IMR-90 (cell line): ENCODE measurements around the gene PRKAG2. TPM values are rescaled to one million over a fixed set of nuclear protein-coding genes. Genes with fewer than 3 reads are reported as not detected.

Experiments used
- ATAC-seq: fragments of 200-7000 bp; cut with Tn5 transposase; 2 replicates; pipeline ENCODE4 v1.9.1; 2020; ENCODE audit warnings: low read depth, mild to moderate bottlenecking, moderate library complexity
- BruUV-seq: library from RNA; stranded (reverse); fragments of 400-500 nt; replicated peaks from 2 replicates; lab custom pipeline; 2021; lab: Mats Ljungman, UMichigan
- CTCF ChIA-PET: fragments of 300-600 bp; formaldehyde crosslinking; extraction: SDS; loops from one replicate; lab custom pipeline; 2021; ENCODE audit warnings: antibody characterized with exemption; lab: Yijun Ruan, JAX
- POLR2A ChIA-PET: fragments of 300-600 bp; sonication (Branson Sonifier 250); formaldehyde crosslinking; loops from one replicate; lab custom pipeline; 2022; ENCODE audit warnings: antibody characterized with exemption; ENCODE audit not compliant: unreplicated experiment; lab: Charles Lee
- DNase-seq: peaks from one replicate; pipeline ENCODE4 v3.0.0; 2013
- H2AFZ ChIP-seq: replicated peaks from 2 replicates; pipeline ENCODE3; 2013; ENCODE audit warnings: low read length, mild to moderate bottlenecking; ENCODE audit not compliant: poor library complexity
- H2AK5ac ChIP-seq: 2 replicates; pipeline ENCODE4 v1.6.1; 2013; ENCODE audit warnings: low read depth, low read length, inconsistent platforms
- H2AK9ac ChIP-seq: replicated peaks from 2 replicates; pipeline ENCODE3; 2013; ENCODE audit warnings: mild to moderate bottlenecking, low read depth, low read length, moderate library complexity; ENCODE audit not compliant: poor library complexity
- H2BK120ac ChIP-seq: 2 replicates; pipeline ENCODE4 v1.6.1; 2013; ENCODE audit warnings: low read depth, low read length, inconsistent platforms
- H2BK15ac ChIP-seq: 3 replicates; pipeline ENCODE4 v1.6.1; 2013; ENCODE audit warnings: low read depth, low read length, inconsistent platforms
- H2BK20ac ChIP-seq: 2 replicates; pipeline ENCODE4 v1.6.1; 2013; ENCODE audit warnings: low read depth, mild to moderate bottlenecking, inconsistent platforms, low read length, moderate library complexity
- H2BK5ac ChIP-seq: 2 replicates; pipeline ENCODE4 v1.6.1; 2013; ENCODE audit warnings: mild to moderate bottlenecking, low read depth, low read length, inconsistent platforms; ENCODE audit not compliant: poor library complexity, severe bottlenecking
- H3K14ac ChIP-seq: replicated peaks from 2 replicates; pipeline ENCODE4 v1.6.1; 2013; ENCODE audit warnings: low read depth, low read length, inconsistent platforms
- H3K18ac ChIP-seq: 2 replicates; pipeline ENCODE4 v1.6.1; 2013; ENCODE audit warnings: low read depth, low read length, control low read depth
- H3K23ac ChIP-seq: 2 replicates; pipeline ENCODE4 v1.6.1; 2013; ENCODE audit warnings: low read depth, low read length, inconsistent platforms
- H3K27ac ChIP-seq: 2 replicates; pipeline ENCODE4 v1.5.1; 2013; ENCODE audit warnings: mild to moderate bottlenecking, control low read depth, low read length; ENCODE audit not compliant: insufficient read depth
- H3K27me3 ChIP-seq: 2 replicates; pipeline ENCODE4 v1.6.1; 2013; ENCODE audit warnings: low read length; ENCODE audit not compliant: control insufficient read depth, insufficient read depth
- H3K36me3 ChIP-seq: 2 replicates; pipeline ENCODE4 v1.6.1; 2013; ENCODE audit warnings: low read length, mixed read lengths; ENCODE audit not compliant: control insufficient read depth, insufficient read depth
- H3K4ac ChIP-seq: 2 replicates; pipeline ENCODE4 v1.6.1; 2013; ENCODE audit warnings: low read depth, low read length, inconsistent platforms
- H3K4me1 ChIP-seq: 2 replicates; pipeline ENCODE4 v1.6.1; 2013; ENCODE audit warnings: low read length, mixed read lengths; ENCODE audit not compliant: control insufficient read depth, insufficient read depth
- H3K4me2 ChIP-seq: 2 replicates; pipeline ENCODE4 v1.6.1; 2013; ENCODE audit warnings: low read depth, mild to moderate bottlenecking, control low read depth, low read length, moderate library complexity
- H3K4me3 ChIP-seq: 2 replicates; pipeline ENCODE4 v1.5.1; 2013; ENCODE audit warnings: low read depth, mild to moderate bottlenecking, control low read depth, low read length, moderate library complexity; ENCODE audit not compliant: insufficient read depth
- H3K56ac ChIP-seq: 2 replicates; pipeline ENCODE4 v1.6.1; 2013; ENCODE audit warnings: low read length, inconsistent platforms; ENCODE audit not compliant: insufficient read depth; ENCODE audit errors: extremely low read depth
- H3K79me1 ChIP-seq, 2 experiments: 2 replicates each; pipeline ENCODE4 v1.6.1; 2013; ENCODE audit warnings: low read length in 2 of 2, inconsistent platforms in 1 of 2, low read depth in 1 of 2
- H3K9ac ChIP-seq: 2 replicates; pipeline ENCODE4 v1.6.1; 2013; ENCODE audit warnings: low read depth, low read length, control low read depth
- H3K9me1 ChIP-seq: 2 replicates; pipeline ENCODE4 v1.6.1; 2013; ENCODE audit warnings: low read length, inconsistent platforms; ENCODE audit not compliant: insufficient read depth
- H3K9me3 ChIP-seq: 2 replicates; pipeline ENCODE4 v1.6.1; 2013; ENCODE audit warnings: low read length; ENCODE audit not compliant: control insufficient read depth, insufficient read depth
- H4K20me1 ChIP-seq: 2 replicates; pipeline ENCODE4 v1.6.1; 2013; ENCODE audit warnings: low read length, inconsistent platforms; ENCODE audit not compliant: insufficient read depth
- H4K5ac ChIP-seq: 2 replicates; pipeline ENCODE4 v1.6.1; 2013; ENCODE audit warnings: mild to moderate bottlenecking, low read depth, low read length, control low read depth
- H4K8ac ChIP-seq, 2 experiments: 2 replicates each; pipeline ENCODE4 v1.6.1; 2013; ENCODE audit warnings: low read depth in 2 of 2, low read length in 2 of 2, control low read depth in 1 of 2, inconsistent platforms in 1 of 2
- H4K91ac ChIP-seq: 2 replicates; pipeline ENCODE4 v1.6.1; 2013; ENCODE audit warnings: low read depth, low read length, inconsistent platforms; ENCODE audit not compliant: insufficient read depth
- BHLHE40 ChIP-seq: fragments of 150-350 bp; IDR thresholded peaks from 2 replicates; pipeline ENCODE4 v1.6.1; 2016; ENCODE audit warnings: mild to moderate bottlenecking, low read depth, low read length
- CEBPB ChIP-seq: IDR thresholded peaks from 2 replicates; pipeline ENCODE4 v1.6.1; 2012; ENCODE audit warnings: low read depth, low read length, improper control_type of control experiment
- RFX5 ChIP-seq: IDR thresholded peaks from 2 replicates; pipeline ENCODE4 v1.8.0; 2012; ENCODE audit warnings: low read depth, mild to moderate bottlenecking, low read length, moderate library complexity
- WGBS, 2 experiments: methylation state at CpG; one replicate each; pipeline versions ENCODE4 v1.1.5 to v1.1.7; 2013; ENCODE audit warnings: missing lambda C conversion rate in 2 of 2; ENCODE audit not compliant: insufficient read length in 1 of 2; ENCODE audit errors: extremely low coverage in 2 of 2; 5-methylcytosine and 5-hydroxymethylcytosine counted together
- dilution Hi-C: fragments of 300-500 bp; cut with HindIII; formaldehyde crosslinking; loops from one replicate; pipeline ENCODE4 v1.14.3; 2018; ENCODE audit warnings: low sequenced_read_pairs; ENCODE audit not compliant: unreplicated experiment
- in situ Hi-C: fragments of 300-500 bp; cut with MboI; formaldehyde crosslinking; loops from 3 replicates; pipeline ENCODE4 v1.14.3; 2019; ENCODE audit warnings: low sequenced_read_pairs, inconsistent platforms, mixed read lengths
- intact Hi-C: fragments of 100-400 bp; cut with micrococcal nuclease; formaldehyde crosslinking; loops from 2 replicates; pipeline ENCODE4 v1.10.0; 2022
- polyA plus RNA-seq, 3 experiments: library from polyadenylated mRNA; depleted of rRNA; stranded (reverse); fragments of >200 nt; gene quantifications; 2 replicates each; pipeline ENCODE4 v1.2.3, GENCODE V29; 2012; ENCODE audit warnings: low replicate concordance in 1 of 3
- total RNA-seq: library from RNA; depleted of rRNA; stranded (reverse); fragments of >200 nt; gene quantifications from 2 replicates; pipeline ENCODE4 v1.2.3, GENCODE V29; 2012
- TF ChIP-seq, protein P1 (sequence below): fragments of 150-350 bp; IDR thresholded peaks from 2 replicates; pipeline ENCODE4 v1.6.1; 2017; ENCODE audit warnings: mild to moderate bottlenecking, antibody characterized with exemption, low read length, low read depth
- TF ChIP-seq, protein P2 (sequence below): conservative IDR thresholded peaks from 2 replicates; pipeline ENCODE4 v1.5.1; 2012; ENCODE audit warnings: mild to moderate bottlenecking, low read depth, low read length, improper control_type of control experiment

PRKAG2 gene
- total and polyA plus RNA-seq, 2 of the 4 experiments (the other 2 are of a cell fraction), result 15.4 to 21.6 TPM

DNA sequence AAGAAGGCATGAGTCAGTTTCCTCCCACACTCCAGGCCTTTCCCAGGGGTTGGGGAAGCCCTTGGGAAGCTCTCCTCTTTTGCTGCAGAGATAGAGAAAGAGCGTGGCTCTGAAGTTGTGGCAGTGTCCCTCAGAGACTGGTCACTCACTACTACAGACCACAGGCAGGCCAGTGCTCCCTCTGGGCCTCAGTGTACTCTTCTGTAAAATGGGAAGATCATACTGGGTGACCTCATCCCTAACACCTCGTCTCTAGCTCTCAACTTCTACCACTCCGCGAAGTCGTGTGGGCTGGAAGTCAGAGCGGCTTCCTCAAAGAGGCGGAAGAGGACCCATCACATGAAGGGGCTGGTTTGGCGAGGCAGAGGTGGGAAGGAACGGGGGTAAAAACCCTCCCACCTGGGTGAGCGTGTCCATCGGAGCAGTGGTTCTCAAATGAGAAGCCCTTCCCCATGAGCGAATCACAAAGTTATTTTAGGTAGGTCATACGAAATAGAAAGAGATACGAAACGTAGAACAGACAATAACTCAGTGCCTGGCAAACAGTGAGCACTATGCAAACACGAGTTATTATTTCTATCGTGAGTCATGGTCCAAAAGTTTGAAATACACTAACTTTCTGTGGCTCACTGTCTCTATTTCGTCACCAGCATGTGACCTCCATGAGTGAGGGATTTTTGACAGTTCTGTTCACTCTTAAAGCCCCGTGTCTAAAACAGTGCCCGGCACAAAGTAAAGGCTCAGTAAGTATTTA, 32.7 kb downstream of the PRKAG2 start:
- no peak overlapping the region for H4K8ac ChIP-seq
- H3K4me1 ChIP-seq, result no peaks in the 10 kb centered on the region; the same call in 1 of the 2 replicates
- H3K9me3 ChIP-seq, result no peaks in the 10 kb centered on the region
- H3K4me2 ChIP-seq, result no peak overlapping the region
- H4K5ac ChIP-seq, result no peak overlapping the region
- H3K23ac ChIP-seq, result no peak overlapping the region
- dilution Hi-C loops, result no loop called here
- intact Hi-C loops, result no loop called here
- no peak overlapping the region for H2BK20ac ChIP-seq
- no peak overlapping the region for H2BK120ac ChIP-seq
- TF ChIP-seq CEBPB, result peak; percentile 75; the same call in 1 of the 2 replicates
- TF ChIP-seq, protein P1, sequence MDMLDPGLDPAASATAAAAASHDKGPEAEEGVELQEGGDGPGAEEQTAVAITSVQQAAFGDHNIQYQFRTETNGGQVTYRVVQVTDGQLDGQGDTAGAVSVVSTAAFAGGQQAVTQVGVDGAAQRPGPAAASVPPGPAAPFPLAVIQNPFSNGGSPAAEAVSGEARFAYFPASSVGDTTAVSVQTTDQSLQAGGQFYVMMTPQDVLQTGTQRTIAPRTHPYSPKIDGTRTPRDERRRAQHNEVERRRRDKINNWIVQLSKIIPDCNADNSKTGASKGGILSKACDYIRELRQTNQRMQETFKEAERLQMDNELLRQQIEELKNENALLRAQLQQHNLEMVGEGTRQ, result peak; percentile 89
- TF ChIP-seq, protein P2, sequence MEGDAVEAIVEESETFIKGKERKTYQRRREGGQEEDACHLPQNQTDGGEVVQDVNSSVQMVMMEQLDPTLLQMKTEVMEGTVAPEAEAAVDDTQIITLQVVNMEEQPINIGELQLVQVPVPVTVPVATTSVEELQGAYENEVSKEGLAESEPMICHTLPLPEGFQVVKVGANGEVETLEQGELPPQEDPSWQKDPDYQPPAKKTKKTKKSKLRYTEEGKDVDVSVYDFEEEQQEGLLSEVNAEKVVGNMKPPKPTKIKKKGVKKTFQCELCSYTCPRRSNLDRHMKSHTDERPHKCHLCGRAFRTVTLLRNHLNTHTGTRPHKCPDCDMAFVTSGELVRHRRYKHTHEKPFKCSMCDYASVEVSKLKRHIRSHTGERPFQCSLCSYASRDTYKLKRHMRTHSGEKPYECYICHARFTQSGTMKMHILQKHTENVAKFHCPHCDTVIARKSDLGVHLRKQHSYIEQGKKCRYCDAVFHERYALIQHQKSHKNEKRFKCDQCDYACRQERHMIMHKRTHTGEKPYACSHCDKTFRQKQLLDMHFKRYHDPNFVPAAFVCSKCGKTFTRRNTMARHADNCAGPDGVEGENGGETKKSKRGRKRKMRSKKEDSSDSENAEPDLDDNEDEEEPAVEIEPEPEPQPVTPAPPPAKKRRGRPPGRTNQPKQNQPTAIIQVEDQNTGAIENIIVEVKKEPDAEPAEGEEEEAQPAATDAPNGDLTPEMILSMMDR, result no peak
- peak; percentile 85 for TF ChIP-seq BHLHE40
- no peak for TF ChIP-seq RFX5
- H3K4ac ChIP-seq, result no peak overlapping the region
- no TSS peak for BruUV-seq
- CTCF ChIA-PET, result no interaction called here
- no peak overlapping the region for H2AK5ac ChIP-seq
- H3K18ac ChIP-seq, result no peak overlapping the region
- H3K79me1 ChIP-seq, result no peaks in the 10 kb centered on the region
- H2BK5ac ChIP-seq, result no peak overlapping the region
- H2BK15ac ChIP-seq, result no peak overlapping the region
- no peaks in the 10 kb centered on the region for H3K9me1 ChIP-seq
- no peaks in the 10 kb centered on the region for H4K20me1 ChIP-seq
- H3K27me3 ChIP-seq, result peaks cover 5% of the 10 kb centered on the region; the same call in 1 of the 2 replicates
- no peaks in the 10 kb centered on the region for H3K36me3 ChIP-seq
- in situ Hi-C loops, result no loop called here
- H3K9ac ChIP-seq, result no peak overlapping the region
- 40% methylated on average over 1 of the region's 20 CpGs; no CpG with 5 or more reads in 1 of the 2 experiments for WGBS, 2 experiments
- no peak overlapping the region for H3K27ac ChIP-seq
- H4K91ac ChIP-seq, result no peak overlapping the region
- DNase-seq (peak; percentile 77), ATAC-seq (peak; percentile 80)
- peak overlapping the region; percentile 19 for H2AFZ ChIP-seq
- H2AK9ac ChIP-seq, result no peak overlapping the region
- H3K4me3 ChIP-seq, result no peak overlapping the region
- H3K14ac ChIP-seq, result no peak overlapping the region
- POLR2A ChIA-PET, result no interaction called here
- no peak overlapping the region for H3K56ac ChIP-seq
